ENCODE data around the gene TMEM184B. TPM values are rescaled to one million over a fixed set of nuclear protein-coding genes. Genes with fewer than 3 reads are reported as not detected.

Gene TMEM184B
- total and polyA plus RNA-seq, 10 of the 15 experiments (the other 5 are each of a cell fraction or from before 2014, with no cell fraction given) = 0.56 to 22.4 (median 7.9) TPM

- Histone ChIP-seq H2AFZ (ENCODE audit: control insufficient read depth, low read depth, low read length) (no peak overlapping the region), H3K4me3 (no peak overlapping the region), H4K20me1 (ENCODE audit: control insufficient read depth, insufficient read depth) (no peaks in the 10 kb centered on the region), H3K36me3 (ENCODE audit: control insufficient read depth in 2 of 2, insufficient read depth in 2 of 2, low read length in 1 of 2) (peaks cover 3 to 4% of the 10 kb centered on the region in 2 experiments; a peak in 3 of 4 replicates), H3K79me2 (ENCODE audit: control insufficient read depth, insufficient read depth, low read length) (no peaks in the 10 kb centered on the region), H3K9me3 (replicated peaks; ENCODE audit: control insufficient read depth, insufficient read depth, low read length) (no peaks in the 10 kb centered on the region), H3K27ac (ENCODE audit: control insufficient read depth, insufficient read depth) (no peak overlapping the region), H3K9ac (ENCODE audit: control insufficient read depth, insufficient read depth, low read length) (no peak overlapping the region), H3K4me2 (ENCODE audit: control insufficient read depth, insufficient read depth) (no peak overlapping the region), H3K27me3 (replicated peaks in 1 of 2; ENCODE audit: control insufficient read depth in 2 of 2, insufficient read depth in 2 of 2, low read length in 1 of 2) (no peaks in the 10 kb centered on the region), H3K4me1 (ENCODE audit: control insufficient read depth, insufficient read depth, low read length) (no peaks in the 10 kb centered on the region)
- in situ Hi-C loops (cut with MboI) = no loop called here
- CTCF ChIA-PET = no interaction called here
- RAD21 ChIA-PET (ENCODE audit: unreplicated experiment) = interaction anchor here (1.4 kb wide), 1 partner anchor 181 kb away, joined by 4 read pairs; no protein-coding TSS in a partner anchor
- TF ChIP-seq ZNF217 (IDR thresholded peaks at IDR 0.05) = no peak
- TF ChIP-seq, protein P1, sequence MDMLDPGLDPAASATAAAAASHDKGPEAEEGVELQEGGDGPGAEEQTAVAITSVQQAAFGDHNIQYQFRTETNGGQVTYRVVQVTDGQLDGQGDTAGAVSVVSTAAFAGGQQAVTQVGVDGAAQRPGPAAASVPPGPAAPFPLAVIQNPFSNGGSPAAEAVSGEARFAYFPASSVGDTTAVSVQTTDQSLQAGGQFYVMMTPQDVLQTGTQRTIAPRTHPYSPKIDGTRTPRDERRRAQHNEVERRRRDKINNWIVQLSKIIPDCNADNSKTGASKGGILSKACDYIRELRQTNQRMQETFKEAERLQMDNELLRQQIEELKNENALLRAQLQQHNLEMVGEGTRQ (IDR thresholded peaks at IDR 0.05; ENCODE audit: borderline replicate concordance, low read depth, low read length) = no peak
- TF ChIP-seq SMAD5 (IDR thresholded peaks at IDR 0.05; ENCODE audit: low read depth) = no peak
- 100% methylated on average over 6 of the region's 6 CpGs for WGBS (ENCODE audit: insufficient coverage, insufficient replicate concordance, low lambda C conversion rate, missing lambda C conversion rate)
- SMC1A ChIA-PET (ENCODE audit: uncharacterized antibody, unreplicated experiment) = no interaction called here
- ATAC-seq (no peak), FAIRE-seq (no peak), DNase-seq (ENCODE audit: low read depth, low spot score) (no peak)
- intact Hi-C loops (cut with micrococcal nuclease; ENCODE audit: unreplicated experiment) = no loop called here
- POLR2A ChIA-PET = no interaction called here
- BruUV-seq (replicated peaks) = no TSS peak
Observed at GRCh38 chr22:38233427-38233826, 39.4 kb downstream of the TMEM184B start.

DNA sequence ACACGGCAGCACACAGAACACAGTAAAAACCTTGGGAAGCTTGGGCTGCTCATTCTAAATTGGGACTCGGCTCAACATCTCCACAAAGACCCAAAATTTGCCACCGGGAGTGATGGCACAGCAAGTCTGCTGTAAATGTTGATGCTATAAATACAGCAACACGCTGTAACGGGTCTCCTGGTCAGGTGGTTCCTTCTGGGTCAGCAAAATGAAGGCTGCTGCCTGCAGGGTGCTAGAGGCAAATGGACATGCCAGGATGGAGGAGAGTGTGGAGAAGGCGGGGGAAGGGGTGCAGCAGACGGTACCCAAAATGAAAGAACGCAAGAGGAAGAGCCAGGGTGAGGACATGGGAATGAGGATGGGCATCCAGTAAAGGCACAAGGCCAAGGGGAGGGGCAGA, 40.6 kb downstream of the TMEM184B start:
- WGBS (ENCODE audit: insufficient coverage, insufficient replicate concordance, low lambda C conversion rate, missing lambda C conversion rate) = 67% methylated on average over 8 of the region's 8 CpGs
- Histone ChIP-seq H3K79me2 (ENCODE audit: control insufficient read depth, insufficient read depth, low read length) (no peaks in the 10 kb centered on the region), H3K36me3 (ENCODE audit: control insufficient read depth in 2 of 2, insufficient read depth in 2 of 2, low read length in 1 of 2) (peaks cover 3 to 5% of the 10 kb centered on the region in 2 experiments; a peak in 3 of 4 replicates), H3K4me3 (no peak overlapping the region), H3K9me3 (replicated peaks; ENCODE audit: control insufficient read depth, insufficient read depth, low read length) (no peaks in the 10 kb centered on the region), H3K27me3 (replicated peaks in 1 of 2; ENCODE audit: control insufficient read depth in 2 of 2, insufficient read depth in 2 of 2, low read length in 1 of 2) (no peaks in the 10 kb centered on the region), H3K4me1 (ENCODE audit: control insufficient read depth, insufficient read depth, low read length) (no peaks in the 10 kb centered on the region), H3K9ac (ENCODE audit: control insufficient read depth, insufficient read depth, low read length) (no peak overlapping the region), H3K4me2 (ENCODE audit: control insufficient read depth, insufficient read depth) (no peak overlapping the region), H2AFZ (ENCODE audit: control insufficient read depth, low read depth, low read length) (no peak overlapping the region), H4K20me1 (ENCODE audit: control insufficient read depth, insufficient read depth) (no peaks in the 10 kb centered on the region), H3K27ac (ENCODE audit: control insufficient read depth, insufficient read depth) (no peak overlapping the region)
- RAD21 ChIA-PET (ENCODE audit: unreplicated experiment) = no interaction called here
- FAIRE-seq (no peak), DNase-seq (ENCODE audit: low read depth, low spot score) (no peak), ATAC-seq (no peak)
- CTCF ChIA-PET = no interaction called here
- TF ChIP-seq RAD21 (IDR thresholded peaks at IDR 0.05; ENCODE audit: insufficient read depth, low read depth, low read length) = no peak
- TF ChIP-seq TCF12 (IDR thresholded peaks at IDR 0.05; ENCODE audit: low read depth, low read length) = no peak
- no peak for TF ChIP-seq HDAC2 (IDR thresholded peaks at IDR 0.05)
- no peak for TF ChIP-seq HCFC1 (IDR thresholded peaks at IDR 0.05; ENCODE audit: low read length)
- TF ChIP-seq EED (IDR thresholded peaks at IDR 0.05; ENCODE audit: low read depth) = no peak
- TF ChIP-seq HDGF (IDR thresholded peaks at IDR 0.05) = no peak
- TF ChIP-seq, protein P2, sequence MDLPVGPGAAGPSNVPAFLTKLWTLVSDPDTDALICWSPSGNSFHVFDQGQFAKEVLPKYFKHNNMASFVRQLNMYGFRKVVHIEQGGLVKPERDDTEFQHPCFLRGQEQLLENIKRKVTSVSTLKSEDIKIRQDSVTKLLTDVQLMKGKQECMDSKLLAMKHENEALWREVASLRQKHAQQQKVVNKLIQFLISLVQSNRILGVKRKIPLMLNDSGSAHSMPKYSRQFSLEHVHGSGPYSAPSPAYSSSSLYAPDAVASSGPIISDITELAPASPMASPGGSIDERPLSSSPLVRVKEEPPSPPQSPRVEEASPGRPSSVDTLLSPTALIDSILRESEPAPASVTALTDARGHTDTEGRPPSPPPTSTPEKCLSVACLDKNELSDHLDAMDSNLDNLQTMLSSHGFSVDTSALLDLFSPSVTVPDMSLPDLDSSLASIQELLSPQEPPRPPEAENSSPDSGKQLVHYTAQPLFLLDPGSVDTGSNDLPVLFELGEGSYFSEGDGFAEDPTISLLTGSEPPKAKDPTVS (IDR thresholded peaks at IDR 0.05; ENCODE audit: low read depth, low read length) = no peak
- no peak for TF ChIP-seq ZNF24 (IDR thresholded peaks at IDR 0.05)
- no peak for TF ChIP-seq CTCF (IDR thresholded peaks at IDR 0.05 in 2 of 3, conservative IDR thresholded peaks at IDR 0.05 in 1 of 3; ENCODE audit: control insufficient read depth in 2 of 3, extremely low read depth in 1 of 3, insufficient read depth in 1 of 3, low read depth in 3 of 3, low read length in 3 of 3)
- intact Hi-C loops (cut with micrococcal nuclease; ENCODE audit: unreplicated experiment) (no loop called here), in situ Hi-C loops (cut with MboI) (no loop called here)
- POLR2A ChIA-PET = no interaction called here
- BruUV-seq (replicated peaks) = no TSS peak
- SMC1A ChIA-PET (ENCODE audit: uncharacterized antibody, unreplicated experiment) = no interaction called here

All from GM12878 (cell line).